Neuronal stem cell (in vitro differentiated cells): Measurements from ENCODE around the gene LTBP2.

ENCODE experiments used
- DNase-seq: peaks from one replicate; pipeline ENCODE4 v3.0.0-alpha.2; 2013; ENCODE audit warnings: low spot score
- H2AFZ ChIP-seq: one replicate; pipeline ENCODE4 v1.6.1; 2013; ENCODE audit warnings: mild to moderate bottlenecking, low read length, inconsistent platforms
- H2AK5ac ChIP-seq: 2 replicates; pipeline ENCODE4 v1.6.1; 2013; ENCODE audit warnings: low read depth, mild to moderate bottlenecking, inconsistent platforms, low read length, moderate library complexity, mixed read lengths
- H2BK120ac ChIP-seq: 2 replicates; pipeline ENCODE4 v1.6.1; 2013; ENCODE audit warnings: low read depth, mild to moderate bottlenecking, inconsistent platforms, low read length, moderate library complexity, mixed read lengths
- H2BK12ac ChIP-seq: one replicate; pipeline ENCODE4 v1.6.1; 2013; ENCODE audit warnings: low read length, inconsistent platforms
- H2BK15ac ChIP-seq: 2 replicates; pipeline ENCODE4 v1.6.1; 2013; ENCODE audit warnings: mild to moderate bottlenecking, low read length, inconsistent platforms, mixed read lengths
- H2BK5ac ChIP-seq: one replicate; pipeline ENCODE4 v1.6.1; 2013; ENCODE audit warnings: inconsistent platforms, mild to moderate bottlenecking, low read length, moderate library complexity
- H3K14ac ChIP-seq: one replicate; pipeline ENCODE4 v1.6.1; 2013; ENCODE audit warnings: low read length, inconsistent platforms
- H3K18ac ChIP-seq: 2 replicates; pipeline ENCODE4 v1.6.1; 2013; ENCODE audit warnings: low read length, inconsistent platforms
- H3K23ac ChIP-seq: 2 replicates; pipeline ENCODE4 v1.6.1; 2013; ENCODE audit warnings: low read depth, mild to moderate bottlenecking, mixed read lengths, low read length, inconsistent platforms; ENCODE audit not compliant: poor library complexity
- H3K27ac ChIP-seq: replicated peaks from 3 replicates; pipeline ENCODE4 v1.5.1; 2013; ENCODE audit warnings: low read length, inconsistent platforms
- H3K27me3 ChIP-seq, 3 experiments: 2 replicates each; pipeline ENCODE4 v1.6.1; 2013; ENCODE audit warnings: low read length in 3 of 3, mild to moderate bottlenecking in 2 of 3, inconsistent platforms in 1 of 3, low read depth in 1 of 3, mixed read lengths in 1 of 3, moderate library complexity in 1 of 3; ENCODE audit not compliant: control insufficient read depth in 3 of 3, insufficient read depth in 3 of 3
- H3K36me3 ChIP-seq, 2 donors: replicated peaks in 1 of 2; 2 replicates each; pipeline ENCODE4 v1.6.1; 2013; ENCODE audit warnings: low read length in 2 of 2; ENCODE audit not compliant: control insufficient read depth in 2 of 2, insufficient read depth in 2 of 2
- H3K4ac ChIP-seq: 2 replicates; pipeline ENCODE4 v1.6.1; 2013; ENCODE audit warnings: inconsistent platforms, mild to moderate bottlenecking, low read length, moderate library complexity
- H3K4me1 ChIP-seq, 2 donors: 1 replicate in 1 of 2; 2 replicates in 1 of 2; pipeline ENCODE4 v1.6.1; 2013; ENCODE audit warnings: low read length in 2 of 2, low read depth in 1 of 2; ENCODE audit not compliant: control insufficient read depth in 2 of 2, insufficient read depth in 1 of 2
- H3K4me2 ChIP-seq: one replicate; pipeline ENCODE4 v1.6.1; 2013; ENCODE audit warnings: mild to moderate bottlenecking, low read length, inconsistent platforms; ENCODE audit not compliant: insufficient read depth, poor library complexity, severe bottlenecking
- H3K4me3 ChIP-seq, 2 donors: 2 replicates each; pipeline ENCODE4 v1.5.1; 2013; ENCODE audit warnings: low read length in 2 of 2, mild to moderate bottlenecking in 2 of 2, inconsistent platforms in 1 of 2, moderate library complexity in 1 of 2
- H3K79me1 ChIP-seq: one replicate; pipeline ENCODE4 v1.6.1; 2013; ENCODE audit warnings: low read depth, mild to moderate bottlenecking, inconsistent platforms, low read length, moderate library complexity
- H3K9ac ChIP-seq: one replicate; pipeline ENCODE4 v1.6.1; 2013; ENCODE audit warnings: mild to moderate bottlenecking, low read depth, low read length, inconsistent platforms; ENCODE audit not compliant: poor library complexity
- H3K9me3 ChIP-seq, 2 donors: replicated peaks in 1 of 2; 2 replicates each; pipeline versions ENCODE3 to v1.6.1; 2013; ENCODE audit warnings: low read length in 2 of 2, mild to moderate bottlenecking in 2 of 2, inconsistent platforms in 1 of 2, low read depth in 1 of 2, mixed read lengths in 1 of 2, moderate library complexity in 1 of 2; ENCODE audit not compliant: control insufficient read depth in 2 of 2, insufficient read depth in 1 of 2
- H4K8ac ChIP-seq: one replicate; pipeline ENCODE4 v1.6.1; 2013; ENCODE audit warnings: low read depth, mild to moderate bottlenecking, inconsistent platforms, low read length, moderate library complexity
- H4K91ac ChIP-seq: one replicate; pipeline ENCODE4 v1.6.1; 2013; ENCODE audit warnings: low read length, low read depth, mild to moderate bottlenecking, inconsistent platforms; ENCODE audit not compliant: poor library complexity
- WGBS, 2 donors: extraction: QIAGEN DNeasy Blood & Tissue Kit; methylation state at CpG; one replicate each; pipeline ENCODE4 v1.1.7; 2013; ENCODE audit warnings: missing lambda C conversion rate in 2 of 2, mixed read lengths in 1 of 2; ENCODE audit not compliant: insufficient read length in 2 of 2, insufficient replicate concordance in 1 of 2; ENCODE audit errors: extremely low coverage in 2 of 2; 5-methylcytosine and 5-hydroxymethylcytosine counted together

LTBP2 gene

DNA sequence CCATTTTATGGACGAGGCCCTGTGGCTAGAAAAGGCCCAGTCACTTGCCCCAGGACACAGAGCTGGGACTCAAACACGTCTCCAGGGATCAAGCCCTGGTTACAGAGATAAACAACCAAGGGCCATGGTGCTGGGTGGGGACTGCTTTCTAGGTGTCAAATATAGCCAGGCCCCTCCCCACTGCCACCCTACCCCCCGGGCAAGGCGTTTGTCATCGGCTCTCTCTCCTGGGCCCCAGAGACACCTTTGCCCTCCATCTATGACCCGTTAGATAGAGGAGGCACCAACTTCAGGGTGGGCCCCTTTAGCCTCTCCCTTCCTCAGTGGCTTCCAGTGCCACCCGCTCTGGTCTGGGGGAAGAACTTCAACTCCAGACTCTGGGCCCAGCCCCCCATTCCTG, 18.0 kb downstream of the LTBP2 start:
- Histone ChIP-seq H4K8ac (no peak overlapping the region), H3K4me2 (no peak overlapping the region), H3K4me1 (no peaks in the 10 kb centered on the region), H3K18ac (no peak overlapping the region), H2BK12ac (no peak overlapping the region), H3K4me3 (no peak overlapping the region), H2BK15ac (no peak overlapping the region), H3K27me3 (peaks cover 0 to 11% (median 0%) of the 10 kb centered on the region in 3 experiments), H2BK120ac (no peak overlapping the region), H3K14ac (no peak overlapping the region), H3K79me1 (no peaks in the 10 kb centered on the region), H3K23ac (no peak overlapping the region), H4K91ac (no peak overlapping the region), H3K9ac (no peak overlapping the region), H2AFZ (no peak overlapping the region), H3K36me3 (no peaks in the 10 kb centered on the region), H2AK5ac (peak overlapping the region; percentile 42), H3K27ac (no peak overlapping the region), H3K9me3 (no peaks in the 10 kb centered on the region), H3K4ac (no peak overlapping the region), H2BK5ac (no peak overlapping the region)
- no CpG with 5 or more reads among the region's 7 CpGs for WGBS, 2 donors
- no peak for DNase-seq

DNA sequence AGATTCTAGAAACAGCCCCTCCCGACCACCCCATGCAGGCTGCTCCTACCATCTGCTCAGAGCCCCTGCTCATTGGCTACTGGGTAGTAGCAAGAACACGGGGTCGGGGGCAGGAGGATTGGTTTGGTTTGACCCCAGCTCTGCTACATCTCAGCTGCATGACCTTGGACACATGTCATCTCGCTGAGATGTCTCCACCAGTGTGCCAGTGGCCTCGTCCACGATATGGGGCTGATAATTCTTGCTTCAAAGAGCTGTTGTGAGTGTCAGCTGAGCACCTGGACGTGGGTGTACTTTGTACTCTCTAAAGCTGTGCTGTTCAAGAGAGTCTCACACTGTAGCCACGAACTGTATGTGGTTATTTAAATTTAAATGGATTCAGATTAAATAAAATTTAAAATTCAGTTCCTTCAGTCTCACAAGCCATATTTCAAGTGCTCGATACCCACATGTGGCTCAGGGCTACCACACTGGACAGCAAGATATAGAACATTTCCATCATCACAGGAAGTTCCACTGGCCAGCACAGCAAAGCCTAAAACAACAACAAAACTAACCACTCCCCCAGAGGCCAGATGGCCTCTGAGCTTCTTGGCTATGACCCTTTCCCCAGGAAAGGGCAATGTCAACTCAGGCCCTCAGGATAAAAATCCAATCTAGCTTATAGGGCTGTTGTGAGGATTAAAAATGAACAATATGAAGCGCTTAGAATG, 18.6 kb downstream of the LTBP2 start:
- no peak overlapping the region for H3K27ac ChIP-seq
- H3K4me3 ChIP-seq: no peak overlapping the region
- H3K9me3 ChIP-seq: no peaks in the 10 kb centered on the region
- H2BK120ac ChIP-seq: no peak overlapping the region
- H3K23ac ChIP-seq: no peak overlapping the region
- DNase-seq: no peak
- no peak overlapping the region for H3K14ac ChIP-seq
- no peak overlapping the region for H2BK12ac ChIP-seq
- WGBS, 2 donors: no CpG with 5 or more reads among the region's 10 CpGs
- H3K4me2 ChIP-seq: no peak overlapping the region
- no peak overlapping the region for H4K8ac ChIP-seq
- H3K36me3 ChIP-seq: no peaks in the 10 kb centered on the region
- H3K79me1 ChIP-seq: no peaks in the 10 kb centered on the region
- H3K9ac ChIP-seq: no peak overlapping the region
- H3K4me1 ChIP-seq: no peaks in the 10 kb centered on the region
- H3K4ac ChIP-seq: no peak overlapping the region
- no peak overlapping the region for H3K18ac ChIP-seq
- no peak overlapping the region for H2BK15ac ChIP-seq
- H2AK5ac ChIP-seq: no peak overlapping the region
- H2AFZ ChIP-seq: no peak overlapping the region
- peaks cover 0 to 11% (median 0%) of the 10 kb centered on the region in 3 experiments for H3K27me3 ChIP-seq
- H4K91ac ChIP-seq: no peak overlapping the region
- no peak overlapping the region for H2BK5ac ChIP-seq

GRCh38 chr14:74592476-74593201, 19.4 kb downstream of the LTBP2 start:
- no peak overlapping the region for H4K91ac ChIP-seq
- no peak overlapping the region for H3K23ac ChIP-seq
- H2BK12ac ChIP-seq: no peak overlapping the region
- H2BK15ac ChIP-seq: no peak overlapping the region
- no peaks in the 10 kb centered on the region for H3K79me1 ChIP-seq
- no peak overlapping the region for H3K4me3 ChIP-seq
- no peak overlapping the region for H2BK5ac ChIP-seq
- H3K36me3 ChIP-seq: no peaks in the 10 kb centered on the region
- no peak overlapping the region for H4K8ac ChIP-seq
- no peak overlapping the region for H2AK5ac ChIP-seq
- H3K4ac ChIP-seq: no peak overlapping the region
- H3K4me1 ChIP-seq: no peaks in the 10 kb centered on the region
- H3K27me3 ChIP-seq: peaks cover 0 to 7% (median 0%) of the 10 kb centered on the region in 3 experiments
- H3K4me2 ChIP-seq: no peak overlapping the region
- no peak overlapping the region for H3K9ac ChIP-seq
- H3K18ac ChIP-seq: no peak overlapping the region
- no CpG with 5 or more reads among the region's 13 CpGs for WGBS, 2 donors
- no peak overlapping the region for H2AFZ ChIP-seq
- H3K27ac ChIP-seq: no peak overlapping the region
- H3K14ac ChIP-seq: no peak overlapping the region
- H2BK120ac ChIP-seq: no peak overlapping the region
- no peak for DNase-seq
- H3K9me3 ChIP-seq: no peaks in the 10 kb centered on the region

DNA sequence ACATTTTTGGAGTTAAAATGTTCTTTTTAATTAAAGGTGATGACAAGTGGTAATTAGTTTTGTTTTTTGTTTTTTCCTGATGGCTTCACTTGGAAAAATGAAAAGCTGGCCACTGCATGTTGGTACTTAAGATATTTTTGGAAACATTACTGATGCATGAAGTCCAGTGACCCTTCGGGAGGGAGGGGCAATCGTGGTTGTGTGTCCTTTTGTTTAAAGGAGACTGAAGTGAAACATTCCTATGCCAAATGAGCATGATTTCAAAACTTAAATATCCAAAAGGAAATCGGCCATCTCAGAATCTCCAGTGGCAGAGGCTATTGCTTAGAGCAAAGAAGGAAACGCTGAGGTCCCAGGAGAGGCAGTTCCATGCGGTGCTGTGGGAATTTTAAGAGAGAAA, 20.1 kb downstream of the LTBP2 start:
- WGBS, 2 donors: no CpG with 5 or more reads among the region's 5 CpGs

More for the DNA sequence above, 20.1 kb downstream of the LTBP2 start:
- Histone ChIP-seq H3K4ac (no peak overlapping the region), H3K23ac (no peak overlapping the region), H3K36me3 (no peaks in the 10 kb centered on the region), H3K79me1 (no peaks in the 10 kb centered on the region), H2BK12ac (no peak overlapping the region), H3K9ac (no peak overlapping the region), H3K9me3 (no peaks in the 10 kb centered on the region), H4K91ac (no peak overlapping the region), H3K4me3 (no peak overlapping the region), H2BK15ac (no peak overlapping the region), H2BK5ac (no peak overlapping the region), H3K14ac (no peak overlapping the region), H3K27me3 (peaks cover 0 to 3% (median 0%) of the 10 kb centered on the region in 3 experiments), H3K27ac (no peak overlapping the region), H2BK120ac (no peak overlapping the region), H3K18ac (no peak overlapping the region), H3K4me1 (no peaks in the 10 kb centered on the region), H3K4me2 (no peak overlapping the region), H4K8ac (no peak overlapping the region), H2AK5ac (no peak overlapping the region), H2AFZ (no peak overlapping the region)
- DNase-seq: no peak
